ENCODE measurements around the gene ALDH3A1. TPM values are rescaled to one million over a fixed set of nuclear protein-coding genes. Genes with fewer than 3 reads are reported as not detected.

ALDH3A1 gene
- total and polyA plus RNA-seq, 2 experiments from 2014 or later, result 0.17 to 0.21 TPM

DNA sequence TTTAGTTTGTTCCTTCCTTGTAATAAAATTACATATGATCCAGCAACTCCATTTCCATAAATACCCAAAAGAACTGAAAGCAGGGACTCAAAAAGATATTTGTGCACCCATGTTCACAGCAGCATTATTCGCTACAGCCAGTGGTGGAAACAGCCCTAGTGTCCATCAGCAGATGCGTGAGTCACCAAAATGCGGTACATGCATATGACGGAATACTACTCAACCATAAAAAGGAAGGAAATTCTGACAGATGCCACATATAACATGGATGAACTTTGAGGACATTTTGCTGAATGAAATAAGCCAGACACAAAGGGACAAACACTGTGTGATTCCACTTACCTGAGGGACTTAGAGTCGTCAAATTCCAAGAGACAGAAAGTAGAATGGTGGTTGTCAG is 22.6 kb downstream of the ALDH3A1 start:
- Histone ChIP-seq H3K79me2 (replicated peaks; ENCODE audit: insufficient read depth) (no peaks in the 10 kb centered on the region), H3K4me2 (no peak overlapping the region), H3K4me1 (ENCODE audit: insufficient read depth) (no peaks in the 10 kb centered on the region), H4K20me1 (replicated peaks; ENCODE audit: insufficient read depth) (no peaks in the 10 kb centered on the region), H3K27ac (ENCODE audit: low read depth) (no peak overlapping the region), H2AFZ (no peak overlapping the region), H3K9me2 (ENCODE audit: insufficient read depth) (no peaks in the 10 kb centered on the region), H3K36me3 (ENCODE audit: insufficient read depth) (no peaks in the 10 kb centered on the region), H3F3A (replicated peaks; ENCODE audit: low read depth) (no peaks in the 10 kb centered on the region), H3K4me3 (no peak overlapping the region), H3K27me3 (ENCODE audit: insufficient read depth) (no peaks in the 10 kb centered on the region)
- ATAC-seq (no peak), DNase-seq (ENCODE audit: low spot score) (no peak)
- Mint-ChIP-seq H3K4me1 (peaks cover 2% of the 10 kb centered on the region; the same call in 1 of the 3 replicates), H3K27me3 (ENCODE audit: insufficient read depth, low read depth, poor library complexity) (peaks cover 5% of the 10 kb centered on the region), H3K4me3 (no peak overlapping the region), H3K27ac (no peak overlapping the region), H3K36me3 (ENCODE audit: low read depth) (no peaks in the 10 kb centered on the region; the same call in 2 of the 3 replicates), H3K9me3 (no peaks in the 10 kb centered on the region)
- no peak for TF ChIP-seq ETS1 (IDR thresholded peaks at IDR 0.05)
- no peak for TF ChIP-seq EZH2phosphoT487 (IDR thresholded peaks at IDR 0.05; ENCODE audit: unreplicated experiment)
- TF ChIP-seq ZNF331 (CRISPR knock-in tag; IDR thresholded peaks at IDR 0.05; ENCODE audit: low read depth), result no peak
- TF ChIP-seq NANOG (IDR thresholded peaks at IDR 0.05; ENCODE audit: borderline replicate concordance), result no peak
- TF ChIP-seq JUNB (IDR thresholded peaks at IDR 0.05; ENCODE audit: unreplicated experiment), result no peak
- no peak for TF ChIP-seq CTCF (conservative IDR thresholded peaks at IDR 0.05; ENCODE audit: low read depth in 2 of 2)
- no peak for TF ChIP-seq REST (IDR thresholded peaks at IDR 0.05; ENCODE audit: unreplicated experiment)
